HPDE6-E6E7 (cell line): ENCODE measurements around the gene MESP1.
A peak's percentile ranks its signal among the peaks of the same experiment; 100 is the strongest.
"Not testable (repeated sequence)": the region's sequence is repeated elsewhere in the genome, so short reads cannot be mapped to it uniquely, and the experiment has no call there.

Experiments used
- DNase-seq: peaks from one replicate; pipeline ENCODE4 v3.0.0; 2011; ENCODE audit warnings: missing footprints; ENCODE audit errors: extremely low spot score

MESP1 gene, protein sequence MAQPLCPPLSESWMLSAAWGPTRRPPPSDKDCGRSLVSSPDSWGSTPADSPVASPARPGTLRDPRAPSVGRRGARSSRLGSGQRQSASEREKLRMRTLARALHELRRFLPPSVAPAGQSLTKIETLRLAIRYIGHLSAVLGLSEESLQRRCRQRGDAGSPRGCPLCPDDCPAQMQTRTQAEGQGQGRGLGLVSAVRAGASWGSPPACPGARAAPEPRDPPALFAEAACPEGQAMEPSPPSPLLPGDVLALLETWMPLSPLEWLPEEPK

DNA sequence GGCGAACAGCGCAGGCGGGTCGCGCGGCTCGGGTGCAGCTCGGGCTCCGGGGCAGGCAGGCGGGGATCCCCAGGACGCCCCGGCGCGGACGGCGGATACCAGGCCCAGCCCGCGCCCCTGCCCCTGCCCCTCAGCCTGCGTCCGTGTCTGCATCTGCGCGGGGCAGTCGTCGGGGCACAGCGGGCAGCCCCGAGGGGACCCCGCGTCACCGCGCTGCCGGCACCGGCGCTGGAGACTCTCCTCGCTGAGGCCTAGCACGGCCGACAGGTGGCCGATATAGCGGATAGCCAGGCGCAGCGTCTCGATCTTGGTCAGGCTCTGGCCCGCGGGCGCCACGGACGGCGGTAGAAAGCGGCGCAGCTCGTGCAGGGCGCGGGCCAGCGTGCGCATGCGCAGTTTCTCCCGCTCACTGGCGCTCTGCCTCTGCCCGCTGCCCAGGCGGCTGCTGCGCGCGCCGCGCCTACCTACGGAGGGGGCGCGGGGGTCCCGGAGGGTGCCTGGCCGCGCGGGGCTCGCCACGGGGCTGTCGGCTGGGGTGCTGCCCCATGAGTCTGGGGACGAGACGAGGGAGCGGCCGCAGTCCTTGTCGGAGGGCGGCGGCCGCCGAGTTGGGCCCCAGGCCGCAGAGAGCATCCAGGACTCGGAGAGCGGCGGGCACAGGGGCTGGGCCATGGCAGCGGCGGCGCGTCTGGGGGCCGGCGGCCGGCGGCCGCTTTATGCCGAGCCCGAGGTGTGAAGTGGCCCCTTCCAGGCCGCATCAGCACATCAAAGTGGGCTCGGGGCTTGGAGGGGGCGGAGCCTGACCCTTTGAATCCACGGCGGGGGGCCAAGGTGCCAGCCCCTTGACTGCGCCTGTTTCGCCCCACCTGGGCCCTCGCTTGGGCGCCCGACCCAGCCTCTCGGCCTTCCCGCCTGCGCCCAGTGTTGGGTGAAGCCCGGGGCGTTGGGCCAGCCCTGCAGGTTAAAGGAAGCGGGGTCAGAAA is at the start of gene MESP1:
MESP1 (minus strand) TSS at position 690 of the 983 bp plus-strand sequence; CDS start at position 672, 18 bp downstream.
- DNase-seq = peak; percentile 92

GRCh38 chr15:89799918-89800498 is 49.0 kb upstream of the MESP1 start:
- DNase-seq = no peak

DNA sequence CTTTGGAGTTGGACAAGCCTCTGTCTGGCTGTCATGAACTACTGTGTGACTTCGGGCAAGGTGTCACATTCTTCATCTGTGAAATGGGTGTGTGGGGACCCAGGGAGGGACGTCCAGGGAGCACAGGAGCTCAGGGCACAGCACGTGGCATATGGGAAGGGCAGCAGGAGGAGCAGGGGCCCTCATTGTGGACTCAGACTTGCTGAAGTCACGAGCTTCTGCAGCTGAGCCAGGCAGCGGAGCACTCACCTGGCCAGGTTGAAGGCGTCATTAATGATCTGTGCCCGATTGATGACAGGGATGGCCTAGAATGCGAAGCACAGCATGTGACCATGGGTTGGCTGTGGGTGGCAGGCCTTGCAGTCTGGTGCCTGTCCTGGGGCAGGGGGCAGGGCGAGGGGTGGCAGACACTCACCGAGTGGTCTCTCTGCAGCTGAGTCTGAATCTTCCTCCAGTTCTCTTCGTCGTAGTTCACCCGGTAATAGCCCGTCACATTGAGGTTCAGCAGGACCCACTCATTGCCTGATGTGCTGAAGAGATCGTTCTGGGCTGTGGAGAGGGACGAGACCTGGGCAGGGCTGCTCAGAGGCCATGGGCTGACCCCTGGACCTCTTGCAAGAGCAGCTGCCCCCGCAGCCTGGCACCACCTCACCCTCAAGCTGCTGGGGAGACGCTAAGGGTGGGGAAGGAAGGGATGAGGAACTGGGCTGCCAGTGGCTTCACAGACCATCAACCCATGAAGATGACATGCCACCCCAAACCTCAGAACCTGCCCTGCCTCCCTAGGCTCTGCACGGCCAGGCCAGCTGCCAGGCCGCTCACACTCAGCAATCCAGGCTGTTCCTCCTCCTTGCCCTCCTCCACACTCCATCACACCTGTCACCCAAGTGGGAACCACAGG is 48.2 kb upstream of the MESP1 start:
- DNase-seq = no peak

GRCh38 chr15:89797678-89798201 is 46.7 kb upstream of the MESP1 start:
- DNase-seq = no peak

- no peak for DNase-seq
Measured at GRCh38 chr15:89795996-89796395, 44.9 kb upstream of the MESP1 start.

DNA sequence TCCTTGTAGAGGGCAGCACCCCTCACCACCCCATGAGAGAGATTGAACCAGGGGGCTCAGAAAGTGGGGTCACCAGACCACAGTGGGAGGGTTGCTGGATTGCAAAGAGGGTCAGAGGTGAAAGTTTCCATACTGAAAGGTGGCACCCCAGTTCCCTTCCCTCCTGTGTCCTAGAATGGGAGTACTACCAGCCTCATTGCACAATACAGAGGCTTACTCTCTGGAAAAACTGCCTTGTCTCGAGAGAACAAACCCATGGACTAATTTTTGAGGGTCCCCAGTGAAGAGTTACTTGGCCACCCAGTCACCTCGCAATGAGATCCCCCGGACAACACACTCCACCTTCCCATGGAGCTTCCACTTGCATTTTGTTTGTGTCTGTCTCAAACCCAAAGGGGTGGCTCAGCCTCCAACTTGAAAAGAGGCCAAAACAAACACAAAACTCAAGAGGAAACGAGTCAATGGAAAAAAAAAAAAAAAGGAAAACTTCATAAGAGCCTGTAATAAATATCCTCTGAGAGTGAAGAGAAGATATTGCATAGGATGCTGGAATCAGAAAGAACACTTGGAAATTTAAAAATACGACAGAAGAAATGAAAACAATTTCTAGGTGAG is 43.7 kb upstream of the MESP1 start:
- DNase-seq = no peak

DNA sequence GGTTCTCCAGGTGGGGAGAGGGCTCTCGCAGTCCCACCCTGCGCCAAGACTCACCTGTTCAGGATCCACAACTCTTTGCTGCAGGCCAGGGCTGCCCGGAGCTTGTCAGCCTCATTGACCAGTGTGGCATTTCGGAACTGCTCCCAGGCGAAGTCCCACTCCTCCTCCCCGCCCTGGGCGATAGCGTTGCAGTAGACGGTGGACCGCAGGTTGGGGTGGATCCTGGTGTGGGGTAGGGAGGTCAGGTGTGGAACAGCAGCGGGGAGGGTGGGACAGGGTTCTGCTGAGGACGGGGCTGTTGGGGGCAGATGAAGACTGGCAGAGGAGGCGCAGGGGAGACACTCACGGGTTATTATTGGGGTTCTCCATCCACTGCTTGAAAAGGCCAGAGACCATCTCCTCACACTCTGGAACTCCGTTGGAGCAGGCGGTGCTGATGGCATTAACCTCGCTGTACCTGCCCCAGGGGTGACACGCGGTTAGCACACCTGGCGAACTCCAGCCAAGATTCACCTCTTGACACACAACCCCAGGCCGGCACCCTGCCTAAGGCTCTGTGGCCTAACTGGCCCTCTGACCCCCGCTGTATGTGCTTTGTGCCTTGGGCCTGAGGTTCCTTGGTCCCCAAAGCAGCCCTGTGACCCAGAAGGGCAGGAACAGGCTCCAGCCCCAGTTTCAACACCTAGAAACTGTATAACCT is 41.2 kb upstream of the MESP1 start:
- DNase-seq = no peak

DNA sequence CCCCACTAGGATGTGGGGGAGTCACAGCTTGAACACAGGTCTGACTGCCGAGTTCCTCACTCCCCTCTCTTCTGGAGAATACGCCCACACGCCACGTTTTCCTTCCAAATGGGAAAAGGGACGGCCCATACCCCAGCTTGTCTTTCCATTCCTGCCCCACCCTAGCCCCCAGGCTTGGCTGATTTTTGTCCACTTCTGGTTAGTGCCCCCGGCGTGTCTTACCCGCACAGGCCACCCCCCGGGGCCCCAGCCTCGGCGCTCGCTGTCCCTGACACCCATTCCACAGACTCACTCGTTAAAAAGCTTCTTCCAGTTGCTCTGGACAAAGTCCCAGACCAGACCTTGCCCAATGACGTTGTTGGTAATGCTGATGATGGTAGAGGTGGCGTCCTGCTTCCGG is 39.6 kb upstream of the MESP1 start:
- DNase-seq = no peak

DNA sequence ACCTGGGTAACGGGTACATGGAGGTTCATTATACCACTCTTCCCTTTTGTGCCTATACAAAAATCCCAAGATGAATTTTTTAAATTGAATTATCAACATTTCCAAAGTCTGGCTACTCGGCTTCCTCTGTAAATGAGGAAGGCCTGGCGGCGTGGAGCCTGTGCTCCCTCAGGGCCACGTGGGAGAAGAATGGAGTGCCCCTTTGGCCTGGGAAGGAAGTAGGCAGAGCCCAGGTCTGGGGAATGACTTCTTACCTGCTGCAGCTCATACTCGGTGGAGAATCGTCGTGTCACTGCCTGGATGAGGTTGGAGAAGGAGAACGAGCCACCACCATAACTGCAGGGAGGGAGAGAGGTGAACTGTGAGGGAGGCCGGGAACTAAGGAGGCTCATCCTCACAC is 39.2 kb upstream of the MESP1 start:
- no peak for DNase-seq

GRCh38 chr15:89788585-89788984 is 37.5 kb upstream of the MESP1 start:
- not testable (repeated sequence) for DNase-seq

DNA sequence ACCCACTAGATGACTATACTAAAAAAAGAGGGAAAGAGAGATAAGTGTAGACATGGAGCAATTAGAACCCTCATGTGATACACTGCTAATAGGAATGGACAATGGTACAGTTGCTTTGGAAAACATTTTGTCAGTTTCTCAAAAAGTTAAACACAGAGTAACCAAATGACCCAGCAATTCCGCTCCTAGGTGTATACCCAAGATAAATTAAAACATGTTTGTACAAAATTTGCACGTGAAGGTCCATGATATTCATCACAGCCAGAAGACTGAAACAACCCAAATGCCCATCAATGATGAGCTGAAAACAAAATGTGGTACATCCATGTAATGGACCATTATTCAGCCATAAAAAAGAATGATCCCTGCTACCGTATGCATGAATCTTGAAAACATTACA is 36.9 kb upstream of the MESP1 start:
- DNase-seq = no peak

GRCh38 chr15:89785774-89786140 is 34.7 kb upstream of the MESP1 start:
- DNase-seq = no peak

- no peak for DNase-seq
Measured at GRCh38 chr15:89785064-89785773, 34.2 kb upstream of the MESP1 start.

- no peak for DNase-seq
Measured at GRCh38 chr15:89784686-89784960, 33.6 kb upstream of the MESP1 start.

GRCh38 chr15:89783861-89784685 is 33.0 kb upstream of the MESP1 start:
- DNase-seq = no peak

GRCh38 chr15:89783111-89783860 is 32.2 kb upstream of the MESP1 start:
- no peak for DNase-seq

GRCh38 chr15:89782619-89782950 is 31.5 kb upstream of the MESP1 start:
- DNase-seq = not testable (repeated sequence)

GRCh38 chr15:89781891-89782618 is 31.0 kb upstream of the MESP1 start:
- peak; percentile 84 for DNase-seq
